HCT116 (cell line): Measurements from ENCODE around the gene ZNF628. TPM values are rescaled to one million over a fixed set of nuclear protein-coding genes. Genes with fewer than 3 reads are reported as not detected.

Source experiments
- ATAC-seq: fragments of 200-7000 bp; cut with Tn5 transposase; 2 replicates; pipeline ENCODE4 v1.9.1; 2020; ENCODE audit warnings: mild to moderate bottlenecking, moderate library complexity
- BruUV-seq: library from RNA; stranded (reverse); fragments of 400-500 nt; replicated peaks from 2 replicates; lab custom pipeline; 2021; lab: Mats Ljungman, UMichigan
- CTCF ChIA-PET: fragments of 300-600 bp; sonication (Branson Sonifier 250); formaldehyde crosslinking; loops from one replicate; lab custom pipeline; 2021; ENCODE audit warnings: antibody characterized with exemption; lab: Charles Lee
- POLR2A ChIA-PET: fragments of 300-600, 350-600 bp; sonication (Branson Sonifier 250); formaldehyde crosslinking; loops from one replicate; lab custom pipeline; 2021; ENCODE audit warnings: antibody characterized with exemption; lab: Charles Lee
- RAD21 ChIA-PET, 2 experiments: fragments of 300-600 bp; sonication (Branson Sonifier 250); formaldehyde crosslinking; loops; one replicate each; lab custom pipeline; 2023; ENCODE audit warnings: low total read pairs in 2 of 2; ENCODE audit not compliant: uncharacterized antibody in 2 of 2, unreplicated experiment in 2 of 2, low non-redundant PET in 1 of 2; lab: Charles Lee
- DNase-seq: peaks from one replicate; pipeline ENCODE4 v3.0.0-alpha.2; 2010; ENCODE audit warnings: low read depth, low spot score
- H2AFZ ChIP-seq: fragments of 200-600 bp; shearing (Covaris generic), sonication (generic); 2 replicates; pipeline ENCODE4 v1.6.1; 2017; ENCODE audit warnings: low read depth, mixed run types, mixed read lengths, antibody characterized with exemption, low read length; ENCODE audit not compliant: poor library complexity, severe bottlenecking
- H3K27ac ChIP-seq: 2 replicates; pipeline ENCODE4 v1.5.1; 2012; ENCODE audit warnings: low read depth, low read length
- H3K27me3 ChIP-seq: fragments of 200-600 bp; sonication (generic); 2 replicates; pipeline ENCODE4 v1.6.1; 2016; ENCODE audit warnings: mixed run types, low read length, mixed read lengths; ENCODE audit not compliant: insufficient read depth
- H3K36me3 ChIP-seq, 2 experiments: fragments of 200-500 bp in 1 of 2; fragments of 200-600 bp in 1 of 2; sonication (Bioruptor generic) in 1 of 2; sonication (generic) in 1 of 2; 2 replicates each; pipeline versions ENCODE4 v1.5.1 to v1.6.1; 2014 to 2016; ENCODE audit warnings: low read length in 2 of 2, inconsistent platforms in 1 of 2, mixed read lengths in 1 of 2, mixed run types in 1 of 2; ENCODE audit not compliant: insufficient read depth in 2 of 2, control insufficient read depth in 1 of 2
- H3K4me1 ChIP-seq, 2 experiments: fragments of 200-600 bp in 1 of 2; sonication (generic) in 1 of 2; 2 replicates each; pipeline versions ENCODE4 v1.5.1 to v1.6.1; 2012 to 2017; ENCODE audit warnings: low read length in 2 of 2, inconsistent platforms in 1 of 2, mild to moderate bottlenecking in 1 of 2, mixed read lengths in 1 of 2, mixed run types in 1 of 2, moderate library complexity in 1 of 2; ENCODE audit not compliant: insufficient read depth in 2 of 2, control insufficient read depth in 1 of 2
- H3K4me2 ChIP-seq: fragments of 200-600 bp; sonication (generic); 2 replicates; pipeline ENCODE4 v1.6.1; 2017; ENCODE audit warnings: mixed run types, low read length, mixed read lengths
- H3K4me3 ChIP-seq, 2 experiments: fragments of 200-600 bp in 1 of 2; sonication (generic) in 1 of 2; replicated peaks in 1 of 2; 2 replicates each; pipeline ENCODE4 v1.5.1; 2011 to 2016; ENCODE audit warnings: low read length in 2 of 2, control low read depth in 1 of 2, low read depth in 1 of 2, mild to moderate bottlenecking in 1 of 2, mixed read lengths in 1 of 2, mixed run types in 1 of 2
- H3K79me2 ChIP-seq: fragments of 200-600 bp; sonication (generic); 2 replicates; pipeline ENCODE4 v1.6.1; 2017; ENCODE audit warnings: mild to moderate bottlenecking, mixed run types, low read length, moderate library complexity, mixed read lengths; ENCODE audit not compliant: insufficient read depth
- H3K9ac ChIP-seq: fragments of 200-600 bp; sonication (generic); 2 replicates; pipeline ENCODE4 v1.6.1; 2016; ENCODE audit warnings: low read length, mixed read lengths
- H3K9me2 ChIP-seq: fragments of 200-600 bp; sonication (generic), shearing (Covaris generic); 2 replicates; pipeline ENCODE4 v1.6.1; 2017; ENCODE audit warnings: mixed run types, mild to moderate bottlenecking, moderate library complexity; ENCODE audit not compliant: insufficient read depth
- H3K9me3 ChIP-seq, 2 experiments: fragments of 200-500 bp in 1 of 2; fragments of 200-600 bp in 1 of 2; sonication (Bioruptor generic) in 1 of 2; sonication (generic) in 1 of 2; 2 replicates each; pipeline ENCODE4 v1.6.1; 2014 to 2017; ENCODE audit warnings: low read length in 2 of 2, mixed read lengths in 2 of 2, inconsistent platforms in 1 of 2, low read depth in 1 of 2, mild to moderate bottlenecking in 1 of 2, mixed run types in 1 of 2, moderate library complexity in 1 of 2; ENCODE audit not compliant: control insufficient read depth in 1 of 2, insufficient read depth in 1 of 2
- H4K20me1 ChIP-seq: fragments of 200-600 bp; sonication (generic), shearing (Covaris generic); 2 replicates; pipeline ENCODE4 v1.6.1; 2017; ENCODE audit warnings: mixed run types, mild to moderate bottlenecking, moderate library complexity; ENCODE audit not compliant: insufficient read depth
- CBX3 ChIP-seq: IDR thresholded peaks from 2 replicates; pipeline ENCODE4 v1.6.1; 2012; ENCODE audit warnings: low read depth
- CEBPB ChIP-seq: IDR thresholded peaks from 2 replicates; pipeline ENCODE4 v1.6.1; 2012; ENCODE audit warnings: low read depth
- EGR1 ChIP-seq: IDR thresholded peaks from 2 replicates; pipeline ENCODE4 v1.6.1; 2012; ENCODE audit warnings: low read depth
- ELF1 ChIP-seq: IDR thresholded peaks from 2 replicates; pipeline ENCODE4 v1.6.1; 2012; ENCODE audit warnings: low read depth, borderline replicate concordance
- EZH2phosphoT487 ChIP-seq: fragments of 200-600 bp; IDR thresholded peaks from 2 replicates; pipeline ENCODE4 v1.6.1; 2018; ENCODE audit warnings: antibody characterized with exemption, borderline replicate concordance
- FOSL1 ChIP-seq: IDR thresholded peaks from 2 replicates; pipeline ENCODE4 v1.6.1; 2012; ENCODE audit warnings: low read depth
- JUND ChIP-seq: IDR thresholded peaks from 2 replicates; pipeline ENCODE4 v1.6.1; 2012
- POLR2AphosphoS5 ChIP-seq: IDR thresholded peaks from 2 replicates; pipeline ENCODE4 v1.6.1; 2011; ENCODE audit warnings: mild to moderate bottlenecking, low read depth, low read length, moderate library complexity
- RAD21 ChIP-seq: IDR thresholded peaks from 2 replicates; pipeline ENCODE4 v1.6.1; 2012; ENCODE audit warnings: low read depth, mild to moderate bottlenecking
- SIN3A ChIP-seq: IDR thresholded peaks from 2 replicates; pipeline ENCODE4 v1.6.1; 2012; ENCODE audit warnings: low read depth
- SRF ChIP-seq: IDR thresholded peaks from 2 replicates; pipeline ENCODE4 v1.6.1; 2012; ENCODE audit warnings: low read depth
- TCF7L2 ChIP-seq: IDR thresholded peaks from 2 replicates; pipeline ENCODE4 v1.7.0; 2011; ENCODE audit warnings: borderline replicate concordance, inconsistent platforms; ENCODE audit not compliant: insufficient read depth, insufficient read length; ENCODE audit errors: extremely low read depth
- YY1 ChIP-seq: IDR thresholded peaks from 2 replicates; pipeline ENCODE4 v1.6.1; 2011; ENCODE audit warnings: low read length, low read depth, moderate library complexity, mild to moderate bottlenecking; ENCODE audit not compliant: insufficient replicate concordance; ENCODE audit errors: extremely low read depth
- ZNF274 ChIP-seq: fragments of 200-500 bp; sonication (Bioruptor generic); IDR thresholded peaks from 2 replicates; pipeline ENCODE4 v1.6.1; 2014; ENCODE audit warnings: mild to moderate bottlenecking, low read depth, low read length, inconsistent platforms
- intact Hi-C: fragments of 100-400 bp; cut with micrococcal nuclease; formaldehyde crosslinking; loops from 2 replicates; pipeline ENCODE4 v1.10.0; 2022
- total RNA-seq: library from RNA; stranded (reverse); gene quantifications from one replicate; pipeline ENCODE4 v1.2.1, GENCODE V29; 2021; ENCODE audit not compliant: unreplicated experiment
- TF ChIP-seq, protein P1 (sequence below): IDR thresholded peaks from 2 replicates; pipeline ENCODE4 v1.6.1; 2012
- TF ChIP-seq, protein P2 (sequence below): IDR thresholded peaks from 2 replicates; pipeline ENCODE4 v1.6.1; 2012
- TF ChIP-seq, protein P3 (sequence below): IDR thresholded peaks from 2 replicates; pipeline ENCODE4 v1.6.1; 2012; ENCODE audit warnings: low read depth
- TF ChIP-seq, protein P4 (sequence below), 3 experiments: fragments of 200-600 bp in 1 of 3; sonication (generic) in 1 of 3; IDR thresholded peaks in 2 of 3; conservative IDR thresholded peaks in 1 of 3; 2 replicates each; pipeline ENCODE4 v1.5.1; 2012 to 2017; ENCODE audit warnings: low read depth in 2 of 3, low read length in 2 of 3, antibody characterized with exemption in 1 of 3, borderline replicate concordance in 1 of 3, control low read depth in 1 of 3, mild to moderate bottlenecking in 1 of 3, mixed read lengths in 1 of 3, mixed run types in 1 of 3, moderate library complexity in 1 of 3; ENCODE audit not compliant: insufficient read depth in 1 of 3

ZNF628 gene
- total RNA-seq, 1 experiment from 2014 or later = 14.9 TPM

DNA sequence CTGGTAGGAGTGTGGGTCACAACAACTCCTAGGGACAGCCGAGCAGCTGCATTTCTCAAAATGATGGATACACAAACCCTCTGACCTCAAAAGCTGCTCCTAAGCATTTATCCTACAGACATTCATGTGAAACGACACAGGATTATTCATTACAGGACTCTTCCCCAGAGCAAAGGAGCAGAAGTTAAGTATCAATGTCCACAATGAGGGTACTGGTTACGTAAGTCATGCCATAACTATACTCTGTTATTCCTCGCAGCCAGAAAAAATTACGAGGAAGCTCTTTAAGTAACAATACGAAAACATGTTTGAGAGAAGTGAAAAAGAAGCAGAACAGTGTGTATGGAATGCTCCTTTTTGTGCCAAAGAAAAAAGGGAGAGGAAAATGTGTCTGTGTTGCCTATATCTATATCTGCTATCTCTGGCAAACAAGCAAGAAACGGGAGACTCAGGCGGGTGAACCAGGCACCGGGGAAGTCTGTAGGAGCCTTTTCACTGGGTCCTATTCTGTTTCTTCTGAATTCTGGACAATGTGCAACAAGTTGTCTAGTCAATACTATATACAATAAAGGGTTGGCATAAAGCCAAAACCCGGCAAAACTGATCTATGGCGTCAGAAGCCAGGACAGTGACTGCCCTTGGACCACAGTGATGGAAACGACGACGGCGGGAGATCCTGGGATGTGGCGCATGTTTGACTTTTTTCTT is 16.3 kb upstream of the ZNF628 start:
- no peaks in the 10 kb centered on the region; a peak in 1 of 4 replicates for H3K36me3 ChIP-seq
- TSS peak; percentile 55 for BruUV-seq
- no peak overlapping the region for H3K27ac ChIP-seq
- no peak overlapping the region for H2AFZ ChIP-seq
- no peaks in the 10 kb centered on the region for H3K9me2 ChIP-seq
- peak overlapping the region; percentile 98 for H3K4me2 ChIP-seq
- TF ChIP-seq YY1 (no peak), EGR1 (no peak), SRF (no peak), EZH2phosphoT487 (no peak), CEBPB (no peak), ELF1 (no peak), FOSL1 (no peak), CBX3 (no peak), ZNF274 (no peak), TCF7L2 (no peak), SIN3A (no peak), RAD21 (no peak), POLR2AphosphoS5 (no peak), JUND (no peak)
- TF ChIP-seq, protein P1, sequence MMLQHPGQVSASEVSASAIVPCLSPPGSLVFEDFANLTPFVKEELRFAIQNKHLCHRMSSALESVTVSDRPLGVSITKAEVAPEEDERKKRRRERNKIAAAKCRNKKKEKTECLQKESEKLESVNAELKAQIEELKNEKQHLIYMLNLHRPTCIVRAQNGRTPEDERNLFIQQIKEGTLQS = no peak
- TF ChIP-seq, protein P2, sequence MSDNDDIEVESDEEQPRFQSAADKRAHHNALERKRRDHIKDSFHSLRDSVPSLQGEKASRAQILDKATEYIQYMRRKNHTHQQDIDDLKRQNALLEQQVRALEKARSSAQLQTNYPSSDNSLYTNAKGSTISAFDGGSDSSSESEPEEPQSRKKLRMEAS = no peak
- TF ChIP-seq, protein P3, sequence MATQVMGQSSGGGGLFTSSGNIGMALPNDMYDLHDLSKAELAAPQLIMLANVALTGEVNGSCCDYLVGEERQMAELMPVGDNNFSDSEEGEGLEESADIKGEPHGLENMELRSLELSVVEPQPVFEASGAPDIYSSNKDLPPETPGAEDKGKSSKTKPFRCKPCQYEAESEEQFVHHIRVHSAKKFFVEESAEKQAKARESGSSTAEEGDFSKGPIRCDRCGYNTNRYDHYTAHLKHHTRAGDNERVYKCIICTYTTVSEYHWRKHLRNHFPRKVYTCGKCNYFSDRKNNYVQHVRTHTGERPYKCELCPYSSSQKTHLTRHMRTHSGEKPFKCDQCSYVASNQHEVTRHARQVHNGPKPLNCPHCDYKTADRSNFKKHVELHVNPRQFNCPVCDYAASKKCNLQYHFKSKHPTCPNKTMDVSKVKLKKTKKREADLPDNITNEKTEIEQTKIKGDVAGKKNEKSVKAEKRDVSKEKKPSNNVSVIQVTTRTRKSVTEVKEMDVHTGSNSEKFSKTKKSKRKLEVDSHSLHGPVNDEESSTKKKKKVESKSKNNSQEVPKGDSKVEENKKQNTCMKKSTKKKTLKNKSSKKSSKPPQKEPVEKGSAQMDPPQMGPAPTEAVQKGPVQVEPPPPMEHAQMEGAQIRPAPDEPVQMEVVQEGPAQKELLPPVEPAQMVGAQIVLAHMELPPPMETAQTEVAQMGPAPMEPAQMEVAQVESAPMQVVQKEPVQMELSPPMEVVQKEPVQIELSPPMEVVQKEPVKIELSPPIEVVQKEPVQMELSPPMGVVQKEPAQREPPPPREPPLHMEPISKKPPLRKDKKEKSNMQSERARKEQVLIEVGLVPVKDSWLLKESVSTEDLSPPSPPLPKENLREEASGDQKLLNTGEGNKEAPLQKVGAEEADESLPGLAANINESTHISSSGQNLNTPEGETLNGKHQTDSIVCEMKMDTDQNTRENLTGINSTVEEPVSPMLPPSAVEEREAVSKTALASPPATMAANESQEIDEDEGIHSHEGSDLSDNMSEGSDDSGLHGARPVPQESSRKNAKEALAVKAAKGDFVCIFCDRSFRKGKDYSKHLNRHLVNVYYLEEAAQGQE = no peak
- TF ChIP-seq, protein P4, sequence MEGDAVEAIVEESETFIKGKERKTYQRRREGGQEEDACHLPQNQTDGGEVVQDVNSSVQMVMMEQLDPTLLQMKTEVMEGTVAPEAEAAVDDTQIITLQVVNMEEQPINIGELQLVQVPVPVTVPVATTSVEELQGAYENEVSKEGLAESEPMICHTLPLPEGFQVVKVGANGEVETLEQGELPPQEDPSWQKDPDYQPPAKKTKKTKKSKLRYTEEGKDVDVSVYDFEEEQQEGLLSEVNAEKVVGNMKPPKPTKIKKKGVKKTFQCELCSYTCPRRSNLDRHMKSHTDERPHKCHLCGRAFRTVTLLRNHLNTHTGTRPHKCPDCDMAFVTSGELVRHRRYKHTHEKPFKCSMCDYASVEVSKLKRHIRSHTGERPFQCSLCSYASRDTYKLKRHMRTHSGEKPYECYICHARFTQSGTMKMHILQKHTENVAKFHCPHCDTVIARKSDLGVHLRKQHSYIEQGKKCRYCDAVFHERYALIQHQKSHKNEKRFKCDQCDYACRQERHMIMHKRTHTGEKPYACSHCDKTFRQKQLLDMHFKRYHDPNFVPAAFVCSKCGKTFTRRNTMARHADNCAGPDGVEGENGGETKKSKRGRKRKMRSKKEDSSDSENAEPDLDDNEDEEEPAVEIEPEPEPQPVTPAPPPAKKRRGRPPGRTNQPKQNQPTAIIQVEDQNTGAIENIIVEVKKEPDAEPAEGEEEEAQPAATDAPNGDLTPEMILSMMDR (IDR thresholded peaks at IDR 0.05 in 2 of 3, conservative IDR thresholded peaks at IDR 0.05 in 1 of 3; ENCODE audit: borderline replicate concordance in 1 of 3, insufficient read depth in 1 of 3, low read depth in 2 of 3, low read length in 2 of 3) = no peak
- H4K20me1 ChIP-seq = no peaks in the 10 kb centered on the region
- DNase-seq (no peak), ATAC-seq (no peak)
- H3K9me3 ChIP-seq = no peaks in the 10 kb centered on the region
- ChIA-PET CTCF (no interaction called here), POLR2A (no interaction called here), RAD21 (no interaction called here)
- intact Hi-C loops = no loop called here
- no peak overlapping the region for H3K9ac ChIP-seq
- peaks cover 12% of the 10 kb centered on the region; the same call in 1 of the 2 replicates for H3K79me2 ChIP-seq
- H3K27me3 ChIP-seq = no peaks in the 10 kb centered on the region
- H3K4me1 ChIP-seq = peaks cover 9 to 20% of the 10 kb centered on the region in 2 experiments
- H3K4me3 ChIP-seq = peak overlapping the region; percentile 98 to 99; a peak in 3 of 4 replicates
